ENCODE results near the gene SNRPD3. TPM values are rescaled to one million over a fixed set of nuclear protein-coding genes. Genes with fewer than 3 reads are reported as not detected.

Gene SNRPD3
- total and polyA plus RNA-seq, 8 donors, result 75.6 to 153 (median 115) TPM

GRCh38 chr22:24582056-24582814 is 26.4 kb downstream of the SNRPD3 start:
- Histone ChIP-seq H3K27ac (peak overlapping the region in 1 of 5 donors; percentile 86), H3K36me3 (peaks cover 0 to 34% (median 28%) of the 10 kb centered on the region in 4 donors), H3K4me1 (peaks cover 9 to 69% (median 39%) of the 10 kb centered on the region in 4 donors), H3K9me3 (no peaks in the 10 kb centered on the region), H3K27me3 (no peaks in the 10 kb centered on the region), H3K4me3 (no peak overlapping the region)
- DNase-seq, result peak in 1 of 2 donors; percentile 52
- intact Hi-C loops (cut with DNase I; ENCODE audit: low total_unique reads), result no loop called here
- TF ChIP-seq, protein P1, sequence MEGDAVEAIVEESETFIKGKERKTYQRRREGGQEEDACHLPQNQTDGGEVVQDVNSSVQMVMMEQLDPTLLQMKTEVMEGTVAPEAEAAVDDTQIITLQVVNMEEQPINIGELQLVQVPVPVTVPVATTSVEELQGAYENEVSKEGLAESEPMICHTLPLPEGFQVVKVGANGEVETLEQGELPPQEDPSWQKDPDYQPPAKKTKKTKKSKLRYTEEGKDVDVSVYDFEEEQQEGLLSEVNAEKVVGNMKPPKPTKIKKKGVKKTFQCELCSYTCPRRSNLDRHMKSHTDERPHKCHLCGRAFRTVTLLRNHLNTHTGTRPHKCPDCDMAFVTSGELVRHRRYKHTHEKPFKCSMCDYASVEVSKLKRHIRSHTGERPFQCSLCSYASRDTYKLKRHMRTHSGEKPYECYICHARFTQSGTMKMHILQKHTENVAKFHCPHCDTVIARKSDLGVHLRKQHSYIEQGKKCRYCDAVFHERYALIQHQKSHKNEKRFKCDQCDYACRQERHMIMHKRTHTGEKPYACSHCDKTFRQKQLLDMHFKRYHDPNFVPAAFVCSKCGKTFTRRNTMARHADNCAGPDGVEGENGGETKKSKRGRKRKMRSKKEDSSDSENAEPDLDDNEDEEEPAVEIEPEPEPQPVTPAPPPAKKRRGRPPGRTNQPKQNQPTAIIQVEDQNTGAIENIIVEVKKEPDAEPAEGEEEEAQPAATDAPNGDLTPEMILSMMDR (IDR thresholded peaks at IDR 0.05), result no peak
- TF ChIP-seq POLR2AphosphoS5 (IDR thresholded peaks at IDR 0.05), result no peak
- TF ChIP-seq POLR2A (IDR thresholded peaks at IDR 0.05), result no peak
- no peak for TF ChIP-seq EP300 (IDR thresholded peaks at IDR 0.05)
- WGBS, 5 donors, result 68 to 81% (median 77%) methylated on average over 12 of the region's 12 CpGs

- intact Hi-C loops (cut with DNase I; ENCODE audit: low total_unique reads), result no loop called here
- 34 to 50% (median 38%) methylated on average over 19 of the region's 19 CpGs for WGBS, 5 donors
- peaks cover 0 to 37% (median 33%) of the 10 kb centered on the region in 4 donors for H3K36me3 ChIP-seq
- no peaks in the 10 kb centered on the region for H3K27me3 ChIP-seq
- no peaks in the 10 kb centered on the region for H3K9me3 ChIP-seq
- peaks cover 7 to 66% (median 39%) of the 10 kb centered on the region in 4 donors for H3K4me1 ChIP-seq
- peak overlapping the region; percentile 20 to 86 (median 82) for H3K27ac ChIP-seq
- H3K4me3 ChIP-seq, result peak overlapping the region in 2 of 4 donors; percentile 1 to 26
- DNase-seq, result peak; percentile 68 to 80
- TF ChIP-seq POLR2A (IDR thresholded peaks at IDR 0.05), result no peak
Measured at GRCh38 chr22:24583221-24584165, 27.7 kb downstream of the SNRPD3 start.

DNA sequence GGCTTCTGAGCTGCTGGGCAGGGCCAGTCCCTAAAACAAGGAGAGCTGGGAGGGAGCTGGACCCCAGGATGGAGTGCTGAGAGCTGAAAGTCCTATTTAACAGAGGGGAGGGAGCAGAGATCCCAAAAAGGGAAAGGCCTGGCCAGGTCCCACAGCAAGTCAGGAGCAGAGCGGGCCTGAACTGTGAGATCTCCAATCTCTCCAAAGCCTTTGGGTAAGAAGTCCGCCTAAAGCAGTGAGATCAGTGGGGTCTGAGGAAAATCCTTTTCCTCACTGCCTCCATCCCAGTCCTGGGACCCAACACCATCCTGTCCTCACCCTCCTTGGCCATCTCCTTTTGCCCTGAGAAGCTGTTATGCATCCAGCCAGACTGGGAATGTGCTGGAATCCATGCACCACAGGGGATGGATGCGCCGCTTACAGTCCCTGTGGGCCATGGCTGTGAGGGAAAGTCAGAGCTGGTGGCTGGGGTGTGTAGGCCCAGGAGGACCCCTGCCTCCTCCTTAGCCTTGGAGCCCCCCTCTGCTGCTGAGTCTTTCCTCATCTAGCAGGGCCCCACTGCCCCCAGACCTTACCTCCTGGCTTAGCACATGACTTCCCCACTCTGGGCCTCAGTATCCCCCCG is 28.5 kb downstream of the SNRPD3 start:
- 51 to 77% (median 71%) methylated on average over 3 to 5 of the region's 5 CpGs for WGBS, 5 donors
- intact Hi-C loops (cut with DNase I; ENCODE audit: low total_unique reads), result no loop called here
- Histone ChIP-seq H3K36me3 (peaks cover 0 to 45% (median 41%) of the 10 kb centered on the region in 4 donors), H3K27me3 (no peaks in the 10 kb centered on the region), H3K4me3 (peak overlapping the region in 1 of 4 donors; percentile 1), H3K4me1 (peaks cover 9 to 66% (median 42%) of the 10 kb centered on the region in 4 donors), H3K27ac (peak overlapping the region; percentile 20 to 86 (median 82)), H3K9me3 (no peaks in the 10 kb centered on the region)
- no peak for DNase-seq
- TF ChIP-seq POLR2AphosphoS5 (IDR thresholded peaks at IDR 0.05) (no peak), POLR2A (IDR thresholded peaks at IDR 0.05) (no peak), EP300 (IDR thresholded peaks at IDR 0.05) (no peak)
- TF ChIP-seq, protein P1 (IDR thresholded peaks at IDR 0.05), result no peak

GRCh38 chr22:24584871-24585411 is 29.1 kb downstream of the SNRPD3 start:
- Histone ChIP-seq H3K36me3 (peaks cover 0 to 51% (median 45%) of the 10 kb centered on the region in 4 donors), H3K4me3 (no peak overlapping the region), H3K27ac (peak overlapping the region; percentile 3 to 86 (median 82)), H3K9me3 (no peaks in the 10 kb centered on the region), H3K4me1 (peaks cover 11 to 68% (median 47%) of the 10 kb centered on the region in 4 donors), H3K27me3 (no peaks in the 10 kb centered on the region)
- no peak for TF ChIP-seq EP300 (IDR thresholded peaks at IDR 0.05)
- no peak for TF ChIP-seq POLR2AphosphoS5 (IDR thresholded peaks at IDR 0.05)
- no peak for TF ChIP-seq POLR2A (IDR thresholded peaks at IDR 0.05)
- TF ChIP-seq, protein P1 (IDR thresholded peaks at IDR 0.05), result no peak
- WGBS, 5 donors, result 74 to 84% (median 80%) methylated on average over 8 to 10 of the region's 10 CpGs
- no peak for DNase-seq
- intact Hi-C loops (cut with DNase I; ENCODE audit: low total_unique reads), result no loop called here

Data from stomach (tissue), 9 donors.